ENCODE data around the gene DIAPH3. TPM values are rescaled to one million over a fixed set of nuclear protein-coding genes. Genes with fewer than 3 reads are reported as not detected.
"Not testable (repeated sequence)": the region's sequence is repeated elsewhere in the genome, so short reads cannot be mapped to it uniquely, and the experiment has no call there.

The DIAPH3 gene
- total RNA-seq, 4 donors from 2014 or later = 0.27 to 3.9 (median 2.1) TPM

DNA sequence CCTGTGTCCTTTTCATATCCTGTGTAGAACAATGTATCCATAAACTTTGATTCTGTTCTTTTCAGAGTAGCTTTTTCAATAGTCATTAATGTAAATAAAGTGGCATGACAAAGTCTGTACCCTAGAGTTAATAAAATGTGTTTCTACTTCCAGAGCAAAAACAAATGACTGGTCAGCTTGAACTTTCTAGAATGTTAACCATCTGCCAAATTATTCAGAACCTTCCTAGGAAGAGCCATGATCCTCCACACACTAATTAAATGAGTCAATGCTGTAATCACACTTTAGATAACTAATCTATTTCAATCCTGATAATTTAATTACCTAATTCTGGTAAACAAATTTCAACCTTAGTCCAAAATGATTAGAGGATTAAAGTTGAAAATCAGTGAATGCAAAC, 73.2 kb downstream of the DIAPH3 start:
- no peak for DNase-seq (ENCODE audit: low spot score in 2 of 2)
- TF ChIP-seq, protein P1, sequence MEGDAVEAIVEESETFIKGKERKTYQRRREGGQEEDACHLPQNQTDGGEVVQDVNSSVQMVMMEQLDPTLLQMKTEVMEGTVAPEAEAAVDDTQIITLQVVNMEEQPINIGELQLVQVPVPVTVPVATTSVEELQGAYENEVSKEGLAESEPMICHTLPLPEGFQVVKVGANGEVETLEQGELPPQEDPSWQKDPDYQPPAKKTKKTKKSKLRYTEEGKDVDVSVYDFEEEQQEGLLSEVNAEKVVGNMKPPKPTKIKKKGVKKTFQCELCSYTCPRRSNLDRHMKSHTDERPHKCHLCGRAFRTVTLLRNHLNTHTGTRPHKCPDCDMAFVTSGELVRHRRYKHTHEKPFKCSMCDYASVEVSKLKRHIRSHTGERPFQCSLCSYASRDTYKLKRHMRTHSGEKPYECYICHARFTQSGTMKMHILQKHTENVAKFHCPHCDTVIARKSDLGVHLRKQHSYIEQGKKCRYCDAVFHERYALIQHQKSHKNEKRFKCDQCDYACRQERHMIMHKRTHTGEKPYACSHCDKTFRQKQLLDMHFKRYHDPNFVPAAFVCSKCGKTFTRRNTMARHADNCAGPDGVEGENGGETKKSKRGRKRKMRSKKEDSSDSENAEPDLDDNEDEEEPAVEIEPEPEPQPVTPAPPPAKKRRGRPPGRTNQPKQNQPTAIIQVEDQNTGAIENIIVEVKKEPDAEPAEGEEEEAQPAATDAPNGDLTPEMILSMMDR (IDR thresholded peaks at IDR 0.05) = no peak
- no peak for TF ChIP-seq POLR2A (IDR thresholded peaks at IDR 0.05)
- intact Hi-C loops (cut with DNase I; ENCODE audit: low total_unique reads) = no loop called here
- no peak overlapping the region for H3K4me3 ChIP-seq (ENCODE audit: low read depth, poor library complexity, severe bottlenecking)

DNA sequence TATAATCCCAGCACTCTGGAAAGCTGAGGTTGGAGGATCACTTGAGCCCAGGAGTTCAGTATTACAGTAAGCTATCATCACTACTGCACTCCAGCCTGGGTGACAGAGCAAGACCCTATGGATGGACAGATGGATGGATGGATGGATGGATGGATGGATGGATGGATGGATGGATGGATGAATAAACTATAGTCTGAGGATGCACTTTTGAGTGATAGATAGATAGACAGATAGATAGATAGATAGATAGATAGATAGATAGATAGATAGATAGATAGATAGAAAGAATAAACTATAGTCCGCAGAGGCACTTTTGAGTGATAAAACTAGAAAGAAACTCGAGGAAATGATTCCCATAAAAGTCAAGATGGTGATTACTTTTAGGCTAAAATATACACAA, 79.9 kb downstream of the DIAPH3 start:
- 95 to 100% methylated on average over 2 of the region's 2 CpGs for WGBS, 2 donors
- intact Hi-C loops (cut with DNase I; ENCODE audit: low total_unique reads); DNase-seq (ENCODE audit: low spot score in 2 of 2); H3K4me3 ChIP-seq (ENCODE audit: low read depth, poor library complexity, severe bottlenecking): not testable (repeated sequence)

DNA sequence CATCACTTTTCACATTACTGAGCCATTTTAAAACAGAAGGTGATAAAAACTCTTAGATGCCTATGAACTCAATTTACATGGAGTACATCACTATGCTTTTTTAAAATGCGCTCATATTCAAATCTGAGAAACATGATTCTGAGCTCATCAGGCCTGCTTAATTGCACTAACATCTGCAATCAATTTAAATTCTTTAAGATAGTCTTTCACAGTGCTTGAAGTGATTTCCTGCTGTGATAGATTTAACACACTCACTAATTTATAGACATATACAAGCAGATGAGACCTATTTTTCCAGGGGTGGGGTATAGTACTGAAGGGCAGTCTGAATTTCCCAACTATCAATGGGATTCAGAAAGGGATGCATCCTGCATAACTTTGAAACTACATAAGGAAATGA, 82.9 kb downstream of the DIAPH3 start:
- WGBS, 2 donors = 85 to 87% methylated on average over 1 of the region's 1 CpG
- intact Hi-C loops (cut with DNase I; ENCODE audit: low total_unique reads) = no loop called here
- TF ChIP-seq, protein P1 (IDR thresholded peaks at IDR 0.05) = no peak
- TF ChIP-seq POLR2A (IDR thresholded peaks at IDR 0.05) = no peak
- H3K4me3 ChIP-seq (ENCODE audit: low read depth, poor library complexity, severe bottlenecking) = no peak overlapping the region
- no peak for DNase-seq (ENCODE audit: low spot score in 2 of 2)

DNA sequence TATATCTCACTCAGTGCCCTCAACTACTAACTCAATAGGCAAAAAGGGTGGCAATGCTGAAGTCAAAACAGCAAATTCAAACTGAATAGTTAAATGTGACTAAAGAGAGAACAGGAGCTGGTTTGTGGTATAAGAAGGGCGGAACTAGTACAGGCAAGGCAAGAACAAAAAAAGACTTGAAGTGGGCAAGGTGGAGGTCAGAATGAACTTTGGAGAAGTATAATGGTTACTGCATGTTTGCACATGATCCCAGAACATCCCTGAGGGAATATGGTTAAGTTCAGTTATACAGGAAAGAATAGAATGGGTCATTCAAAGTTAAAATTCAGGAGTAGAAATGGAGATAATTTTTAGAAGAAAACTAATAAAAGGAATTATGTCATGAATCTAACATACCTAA, 85.5 kb downstream of the DIAPH3 start:
- TF ChIP-seq, protein P1 (IDR thresholded peaks at IDR 0.05) = no peak
- TF ChIP-seq POLR2A (IDR thresholded peaks at IDR 0.05) = no peak
- intact Hi-C loops (cut with DNase I; ENCODE audit: low total_unique reads) = no loop called here
- DNase-seq (ENCODE audit: low spot score in 2 of 2) = no peak
- WGBS, 2 donors = 83 to 87% methylated on average over 1 of the region's 1 CpG
- no peak overlapping the region for H3K4me3 ChIP-seq (ENCODE audit: low read depth, poor library complexity, severe bottlenecking)

DNA sequence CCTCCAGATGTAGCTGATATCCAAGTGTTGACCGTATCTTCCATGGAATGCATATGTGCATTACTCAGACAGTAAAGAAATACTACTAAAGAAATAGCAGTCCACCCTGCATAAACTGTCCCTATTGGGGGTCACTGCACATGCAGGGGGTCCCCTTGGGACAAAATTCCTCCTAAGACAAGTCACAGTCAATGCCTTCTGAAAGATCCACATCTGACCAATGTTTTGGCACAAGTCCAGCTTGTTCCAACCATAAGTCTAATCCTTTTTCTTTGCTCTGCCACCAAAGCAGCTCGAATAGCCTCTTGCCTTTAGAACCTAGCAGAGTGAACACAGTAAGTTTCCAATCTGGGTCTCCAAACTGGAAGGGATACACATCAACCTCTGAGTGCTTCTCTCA, 87.9 kb downstream of the DIAPH3 start:
- DNase-seq (ENCODE audit: low spot score in 2 of 2) = no peak
- intact Hi-C loops (cut with DNase I; ENCODE audit: low total_unique reads) = no loop called here
- no peak overlapping the region for H3K4me3 ChIP-seq (ENCODE audit: low read depth, poor library complexity, severe bottlenecking)
- WGBS, 2 donors = 91 to 92% methylated on average over 2 of the region's 2 CpGs
- TF ChIP-seq, protein P1 (IDR thresholded peaks at IDR 0.05) = no peak
- TF ChIP-seq POLR2A (IDR thresholded peaks at IDR 0.05) = no peak

DNA sequence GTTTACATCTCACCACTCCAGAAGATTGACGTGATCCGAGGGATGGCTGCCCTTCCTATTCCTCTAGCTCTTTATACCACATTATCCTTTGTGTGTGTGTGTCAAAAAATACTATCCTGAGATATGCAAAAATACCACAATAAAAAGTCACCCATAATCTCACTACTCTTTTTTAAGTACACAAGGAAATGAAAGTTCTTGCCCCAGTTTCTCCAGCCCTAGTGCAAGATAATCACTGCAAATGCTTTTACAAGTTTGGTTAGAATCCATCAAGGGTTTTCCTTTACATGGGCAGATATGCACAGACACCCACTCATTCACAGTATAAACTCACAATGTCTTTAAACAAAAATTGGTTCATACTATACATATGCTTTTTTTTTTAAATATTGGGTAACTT, 89.3 kb downstream of the DIAPH3 start:
- WGBS, 2 donors = 95 to 97% methylated on average over 2 of the region's 2 CpGs
- intact Hi-C loops (cut with DNase I; ENCODE audit: low total_unique reads) = no loop called here
- no peak for DNase-seq (ENCODE audit: low spot score in 2 of 2)
- no peak overlapping the region for H3K4me3 ChIP-seq (ENCODE audit: low read depth, poor library complexity, severe bottlenecking)
- TF ChIP-seq POLR2A (IDR thresholded peaks at IDR 0.05) = no peak
- TF ChIP-seq, protein P1 (IDR thresholded peaks at IDR 0.05) = no peak

Data from lower leg skin (tissue), 4 donors.